Natural killer cell (primary cell): ENCODE measurements around the gene VAV3. TPM values are rescaled to one million over a fixed set of nuclear protein-coding genes. Genes with fewer than 3 reads are reported as not detected.

ENCODE experiments used
- ATAC-seq, 3 donors: fragments of 150-1000 bp in 2 of 3; fragments of 200-7000 bp in 1 of 3; cut with Tn5 transposase; 1 replicate in 1 of 3; 2 replicates in 2 of 3; pipeline ENCODE4 v1.10.0; 2021; ENCODE audit warnings: mild to moderate bottlenecking in 2 of 3, moderate library complexity in 2 of 3
- DNase-seq, 2 donors: peaks; one replicate each; pipeline versions ENCODE4 v3.0.0 to v3.0.0-alpha.2; 2013 to 2021; ENCODE audit warnings: mixed read lengths in 1 of 2
- H3K27ac ChIP-seq: one replicate; pipeline ENCODE4 v1.5.1; 2013; ENCODE audit warnings: mild to moderate bottlenecking, low read length
- H3K27me3 ChIP-seq: one replicate; pipeline ENCODE4 v1.6.1; 2013; ENCODE audit warnings: low read length; ENCODE audit not compliant: control insufficient read depth, insufficient read depth
- H3K36me3 ChIP-seq: one replicate; pipeline ENCODE4 v1.6.1; 2013; ENCODE audit warnings: low read length; ENCODE audit not compliant: control insufficient read depth, insufficient read depth
- H3K4me1 ChIP-seq: one replicate; pipeline ENCODE4 v1.6.1; 2013; ENCODE audit warnings: low read length; ENCODE audit not compliant: control insufficient read depth, insufficient read depth
- H3K4me3 ChIP-seq: one replicate; pipeline ENCODE4 v1.5.1; 2013; ENCODE audit warnings: low read length
- H3K9me3 ChIP-seq: one replicate; pipeline ENCODE4 v1.6.1; 2013; ENCODE audit warnings: low read length; ENCODE audit not compliant: control insufficient read depth, insufficient read depth
- H3K27ac Mint-ChIP-seq, 2 donors: one replicate each; pipeline ENCODE4 v1.8.0; 2022; ENCODE audit warnings: mild to moderate bottlenecking in 2 of 2, mixed read lengths in 2 of 2, moderate library complexity in 1 of 2
- H3K27me3 Mint-ChIP-seq, 2 donors: one replicate each; pipeline ENCODE4 v1.8.0; 2022; ENCODE audit warnings: low read depth in 2 of 2, mixed read lengths in 2 of 2
- H3K36me3 Mint-ChIP-seq: one replicate; pipeline ENCODE4 v1.8.0; 2022; ENCODE audit warnings: mixed read lengths
- H3K4me1 Mint-ChIP-seq, 2 donors: one replicate each; pipeline ENCODE4 v1.8.0; 2022; ENCODE audit warnings: mixed read lengths in 2 of 2
- H3K4me3 Mint-ChIP-seq: one replicate; pipeline ENCODE4 v1.8.0; 2022; ENCODE audit warnings: mild to moderate bottlenecking, moderate library complexity, mixed read lengths
- H3K9me3 Mint-ChIP-seq, 2 donors: one replicate each; pipeline ENCODE4 v1.8.0; 2022; ENCODE audit warnings: mixed read lengths in 2 of 2
- WGBS: methylation state at CpG from one replicate; pipeline ENCODE4 v1.1.7; 2013; ENCODE audit warnings: missing lambda C conversion rate; ENCODE audit not compliant: insufficient coverage; 5-methylcytosine and 5-hydroxymethylcytosine counted together
- intact Hi-C: fragments of 100-400 bp; cut with micrococcal nuclease; formaldehyde crosslinking; loops from one replicate; pipeline ENCODE4 v1.14.2; 2022
- total RNA-seq, 4 donors: library from RNA; stranded (reverse); fragments of 120-200 nt in 1 of 4; gene quantifications; one replicate each; pipeline versions ENCODE4 v1.2.3 to v1.2.4, GENCODE V29; 2013 to 2022
- TF ChIP-seq, protein P1 (sequence below): fragments of 200-600 bp; IDR thresholded peaks from one replicate; pipeline ENCODE4 v1.8.0; 2022; ENCODE audit warnings: antibody characterized with exemption

Gene VAV3
- total RNA-seq, 3 donors from 2014 or later (not counting 1 experiment from before 2014, with no cell fraction given) = 95.8 to 101 (median 96.6) TPM

GRCh38 chr1:107545056-107545577 lies 419.9 kb downstream of the VAV3 start:
- DNase-seq (no peak), ATAC-seq (no peak)
- Histone ChIP-seq H3K36me3 (no peaks in the 10 kb centered on the region), H3K27me3 (no peaks in the 10 kb centered on the region), H3K4me3 (no peak overlapping the region), H3K27ac (no peak overlapping the region), H3K4me1 (no peaks in the 10 kb centered on the region), H3K9me3 (no peaks in the 10 kb centered on the region)
- Mint-ChIP-seq H3K27ac (no peak overlapping the region), H3K27me3 (peaks cover 9 to 14% of the 10 kb centered on the region in 2 donors), H3K9me3 (no peaks in the 10 kb centered on the region), H3K4me3 (no peak overlapping the region), H3K36me3 (no peaks in the 10 kb centered on the region), H3K4me1 (no peaks in the 10 kb centered on the region)
- intact Hi-C loops = no loop called here
- TF ChIP-seq, protein P1, sequence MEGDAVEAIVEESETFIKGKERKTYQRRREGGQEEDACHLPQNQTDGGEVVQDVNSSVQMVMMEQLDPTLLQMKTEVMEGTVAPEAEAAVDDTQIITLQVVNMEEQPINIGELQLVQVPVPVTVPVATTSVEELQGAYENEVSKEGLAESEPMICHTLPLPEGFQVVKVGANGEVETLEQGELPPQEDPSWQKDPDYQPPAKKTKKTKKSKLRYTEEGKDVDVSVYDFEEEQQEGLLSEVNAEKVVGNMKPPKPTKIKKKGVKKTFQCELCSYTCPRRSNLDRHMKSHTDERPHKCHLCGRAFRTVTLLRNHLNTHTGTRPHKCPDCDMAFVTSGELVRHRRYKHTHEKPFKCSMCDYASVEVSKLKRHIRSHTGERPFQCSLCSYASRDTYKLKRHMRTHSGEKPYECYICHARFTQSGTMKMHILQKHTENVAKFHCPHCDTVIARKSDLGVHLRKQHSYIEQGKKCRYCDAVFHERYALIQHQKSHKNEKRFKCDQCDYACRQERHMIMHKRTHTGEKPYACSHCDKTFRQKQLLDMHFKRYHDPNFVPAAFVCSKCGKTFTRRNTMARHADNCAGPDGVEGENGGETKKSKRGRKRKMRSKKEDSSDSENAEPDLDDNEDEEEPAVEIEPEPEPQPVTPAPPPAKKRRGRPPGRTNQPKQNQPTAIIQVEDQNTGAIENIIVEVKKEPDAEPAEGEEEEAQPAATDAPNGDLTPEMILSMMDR = no peak
- WGBS = 63% methylated on average over 2 of the region's 2 CpGs

- H3K36me3 ChIP-seq = no peaks in the 10 kb centered on the region
- TF ChIP-seq, protein P1 = no peak
- intact Hi-C loops = no loop called here
- H3K4me3 ChIP-seq = no peak overlapping the region
- no peak for ATAC-seq
- WGBS = 97% methylated on average over 4 of the region's 4 CpGs
- H3K27me3 Mint-ChIP-seq = peaks cover 9 to 18% of the 10 kb centered on the region in 2 donors
- DNase-seq = no peak
- no peaks in the 10 kb centered on the region for H3K4me1 ChIP-seq
- H3K27ac Mint-ChIP-seq = no peak overlapping the region
- no peak overlapping the region for H3K4me3 Mint-ChIP-seq
- no peak overlapping the region for H3K27ac ChIP-seq
- H3K27me3 ChIP-seq = no peaks in the 10 kb centered on the region
- H3K9me3 Mint-ChIP-seq = no peaks in the 10 kb centered on the region
- H3K4me1 Mint-ChIP-seq = no peaks in the 10 kb centered on the region
- no peaks in the 10 kb centered on the region for H3K9me3 ChIP-seq
- no peaks in the 10 kb centered on the region for H3K36me3 Mint-ChIP-seq
Measured at GRCh38 chr1:107544285-107544684, 420.7 kb downstream of the VAV3 start.

GRCh38 chr1:107541412-107541811 lies 423.6 kb downstream of the VAV3 start:
- H3K4me3 ChIP-seq = no peak overlapping the region
- H3K9me3 ChIP-seq = no peaks in the 10 kb centered on the region
- TF ChIP-seq, protein P1 = no peak
- Mint-ChIP-seq H3K4me1 (no peaks in the 10 kb centered on the region), H3K27ac (no peak overlapping the region), H3K9me3 (no peaks in the 10 kb centered on the region), H3K27me3 (peaks cover 15 to 25% of the 10 kb centered on the region in 2 donors), H3K36me3 (no peaks in the 10 kb centered on the region), H3K4me3 (no peak overlapping the region)
- no peaks in the 10 kb centered on the region for H3K4me1 ChIP-seq
- H3K36me3 ChIP-seq = no peaks in the 10 kb centered on the region
- ATAC-seq = no peak
- intact Hi-C loops = no loop called here
- WGBS = 68% methylated on average over 1 of the region's 2 CpGs
- H3K27ac ChIP-seq = no peak overlapping the region
- no peaks in the 10 kb centered on the region for H3K27me3 ChIP-seq
- DNase-seq = no peak

- ATAC-seq = no peak
- no peak overlapping the region for H3K4me3 ChIP-seq
- Mint-ChIP-seq H3K9me3 (no peaks in the 10 kb centered on the region), H3K4me3 (no peak overlapping the region), H3K36me3 (no peaks in the 10 kb centered on the region), H3K4me1 (no peaks in the 10 kb centered on the region), H3K27me3 (peaks cover 17 to 25% of the 10 kb centered on the region in 2 donors), H3K27ac (no peak overlapping the region)
- H3K27ac ChIP-seq = no peak overlapping the region
- H3K4me1 ChIP-seq = no peaks in the 10 kb centered on the region
- no peaks in the 10 kb centered on the region for H3K9me3 ChIP-seq
- no peaks in the 10 kb centered on the region for H3K27me3 ChIP-seq
- no peaks in the 10 kb centered on the region for H3K36me3 ChIP-seq
- no peak for DNase-seq
- intact Hi-C loops = no loop called here
- TF ChIP-seq, protein P1 = no peak
- WGBS = 88% methylated on average over 5 of the region's 5 CpGs
Measured at GRCh38 chr1:107538502-107538901, 426.5 kb downstream of the VAV3 start.
